Measurements from ENCODE around the gene CBLC.
"Not testable (repeated sequence)": the region's sequence is repeated elsewhere in the genome, so short reads cannot be mapped to it uniquely, and the experiment has no call there.

CBLC gene

DNA sequence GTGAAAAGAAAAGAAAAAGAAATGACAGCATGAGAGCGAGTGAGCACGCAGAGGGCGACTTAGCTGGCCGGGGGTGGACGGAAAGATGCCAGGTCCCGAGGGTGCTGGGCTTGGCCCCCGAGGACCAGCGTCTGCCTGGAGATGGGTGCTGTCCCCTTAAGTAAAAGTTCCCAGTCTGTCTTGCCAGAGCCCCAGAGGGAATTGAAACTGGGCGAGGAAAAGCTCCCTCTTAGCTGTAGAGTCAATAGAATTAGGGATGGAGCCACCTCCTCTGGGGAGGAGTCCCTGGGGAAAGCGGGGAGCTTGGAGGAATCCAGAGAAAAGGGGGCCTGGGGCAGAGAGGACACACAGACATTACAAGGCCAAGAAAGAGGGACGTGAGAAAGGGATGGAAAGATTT lies 44.5 kb downstream of the CBLC start:
- no peak for DNase-seq

DNA sequence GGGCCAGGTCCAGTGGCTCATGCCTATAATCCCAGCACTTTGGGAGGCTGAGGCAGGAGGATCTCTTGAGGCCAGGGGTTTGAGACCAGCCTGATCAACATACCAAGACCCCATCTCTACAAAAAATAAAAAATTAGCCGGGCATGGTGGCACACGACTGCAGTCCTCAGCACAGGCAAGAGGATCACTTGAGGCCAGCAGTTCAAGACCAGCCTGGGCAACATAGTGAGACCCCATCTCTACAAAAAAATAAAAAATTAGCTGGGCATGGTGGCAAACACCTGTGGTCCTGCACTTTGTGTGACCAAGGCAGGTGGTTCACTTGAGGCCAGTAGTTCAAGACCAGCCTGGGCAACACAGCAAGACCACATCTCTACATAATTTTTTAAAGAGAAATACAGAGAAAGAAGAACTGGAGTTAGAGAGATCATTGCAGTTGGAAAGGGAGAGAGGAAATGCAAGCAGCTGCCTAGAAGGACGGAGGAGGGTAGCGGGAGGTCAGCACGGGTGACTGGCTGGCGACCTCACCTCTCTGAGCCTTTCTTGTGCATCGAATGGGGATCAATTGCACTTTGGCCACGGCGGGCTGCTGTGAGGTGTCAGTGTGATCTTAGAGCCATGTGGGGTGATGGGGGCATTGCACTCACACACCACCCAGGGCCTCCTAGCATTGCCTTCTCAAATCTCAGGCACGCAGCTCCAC lies 45.1 kb downstream of the CBLC start:
- no peak for DNase-seq

DNA sequence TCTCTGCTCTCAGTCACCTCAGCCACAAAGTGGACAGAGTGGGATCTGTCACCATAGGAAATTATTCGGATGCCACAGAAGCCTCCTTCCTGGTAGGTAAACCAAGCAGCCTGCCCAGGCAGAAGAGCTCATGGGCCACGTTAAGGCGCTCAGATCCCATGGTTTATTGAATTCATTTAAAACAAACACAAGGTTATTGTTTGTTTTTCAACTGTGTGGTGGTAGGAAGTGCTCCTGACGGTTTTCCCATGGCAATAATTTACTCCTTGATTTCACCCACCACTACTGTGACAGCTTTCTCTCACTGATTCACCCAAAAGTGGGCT lies 45.6 kb downstream of the CBLC start:
- no peak for DNase-seq

DNA sequence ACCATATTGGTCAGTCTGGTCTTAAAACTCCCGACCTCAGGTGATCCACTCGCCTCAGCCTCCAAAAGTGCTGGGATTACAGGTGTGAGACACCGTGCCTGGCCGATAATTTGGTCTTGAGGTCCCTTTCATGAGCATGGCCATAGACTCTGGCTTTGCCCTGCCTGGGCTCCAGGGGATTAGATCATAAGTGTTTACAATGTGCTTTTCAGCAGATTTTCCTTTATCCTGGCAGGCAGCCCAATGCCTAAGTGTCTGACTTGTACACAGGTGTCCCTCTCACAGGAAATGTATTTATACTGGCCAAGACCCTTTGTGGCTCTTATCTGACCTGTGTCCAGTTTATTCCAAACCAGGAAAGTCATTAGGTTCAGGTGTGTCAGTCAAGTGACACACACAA lies 47.1 kb downstream of the CBLC start:
- no peak for DNase-seq

DNA sequence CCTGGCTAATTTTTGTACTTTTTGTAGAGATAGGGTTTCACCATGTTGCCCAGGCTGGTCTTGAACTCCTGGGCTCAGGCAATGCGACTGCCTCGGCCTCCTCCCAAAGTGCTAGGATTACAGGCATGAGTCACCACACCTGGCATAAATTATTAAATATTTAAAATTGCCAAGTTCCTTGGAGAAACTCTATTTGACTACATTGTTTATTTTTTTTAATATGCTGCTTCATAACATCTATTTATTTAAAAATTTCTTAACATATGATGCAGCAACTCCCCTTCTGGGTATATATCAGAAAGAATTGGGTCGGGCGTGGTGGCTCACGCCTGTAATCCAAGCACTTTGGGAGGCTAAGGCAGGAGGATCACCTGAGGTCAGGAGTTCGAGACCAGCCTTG lies 55.2 kb downstream of the CBLC start:
- not testable (repeated sequence) for DNase-seq

DNA sequence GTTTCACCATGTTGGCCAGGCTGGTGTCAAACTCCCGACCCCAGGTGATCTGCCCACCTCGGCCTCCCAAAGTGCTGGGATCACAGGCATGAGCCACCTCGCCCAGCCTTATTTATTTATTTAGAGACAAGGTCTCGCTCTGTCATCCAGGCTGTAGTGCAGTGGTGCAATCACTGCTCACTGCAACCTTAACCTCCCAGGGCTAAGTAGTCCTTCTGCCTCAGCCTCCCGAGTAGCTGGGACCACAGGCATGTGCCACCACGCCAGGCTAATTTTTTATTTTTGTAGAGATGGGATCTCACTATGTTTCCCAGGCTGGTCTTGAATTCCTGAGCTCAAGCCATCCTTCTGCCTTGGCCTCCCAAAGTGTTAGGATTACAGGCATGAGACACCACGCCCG lies 56.7 kb downstream of the CBLC start:
- not testable (repeated sequence) for DNase-seq

DNA sequence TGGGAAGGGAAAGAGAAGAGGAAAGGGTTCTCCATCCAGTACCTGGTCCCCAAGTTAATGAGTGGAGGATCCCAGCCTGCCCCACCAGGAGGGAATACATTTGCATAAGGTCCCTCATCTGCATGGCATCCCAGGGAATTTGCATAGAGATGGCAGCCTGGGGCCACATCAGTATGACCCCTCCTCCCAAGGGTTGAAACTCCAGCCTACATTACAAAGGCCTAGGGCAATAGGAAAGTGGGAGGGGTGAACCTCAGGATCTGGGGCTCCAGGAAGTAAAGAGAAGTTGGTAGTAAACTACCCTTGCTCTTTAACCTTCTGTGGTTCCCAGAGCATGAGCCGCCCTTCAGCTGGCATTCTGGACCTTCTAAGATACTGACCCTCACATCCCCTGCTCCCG lies 61.6 kb downstream of the CBLC start:
- DNase-seq = no peak

DNA sequence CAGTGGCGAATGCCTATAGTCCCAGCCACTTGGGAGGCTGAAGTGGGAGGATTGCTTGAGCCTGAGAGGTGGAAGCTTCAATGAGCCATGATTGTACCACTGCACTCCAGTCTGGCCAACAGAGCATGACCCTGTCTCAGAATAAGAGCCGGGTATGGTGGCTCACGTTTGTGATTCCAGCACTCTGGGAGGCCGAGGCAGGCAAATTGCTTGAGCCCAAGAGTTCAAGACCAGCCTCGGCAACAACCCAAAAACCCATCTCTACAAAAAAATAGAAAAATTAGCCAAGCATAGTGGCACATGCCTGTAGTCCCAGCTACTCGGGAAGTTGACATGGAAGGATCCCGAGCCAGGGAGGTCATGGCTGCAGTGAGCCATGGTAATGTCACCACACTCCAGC lies 63.1 kb downstream of the CBLC start:
- DNase-seq = no peak

DNA sequence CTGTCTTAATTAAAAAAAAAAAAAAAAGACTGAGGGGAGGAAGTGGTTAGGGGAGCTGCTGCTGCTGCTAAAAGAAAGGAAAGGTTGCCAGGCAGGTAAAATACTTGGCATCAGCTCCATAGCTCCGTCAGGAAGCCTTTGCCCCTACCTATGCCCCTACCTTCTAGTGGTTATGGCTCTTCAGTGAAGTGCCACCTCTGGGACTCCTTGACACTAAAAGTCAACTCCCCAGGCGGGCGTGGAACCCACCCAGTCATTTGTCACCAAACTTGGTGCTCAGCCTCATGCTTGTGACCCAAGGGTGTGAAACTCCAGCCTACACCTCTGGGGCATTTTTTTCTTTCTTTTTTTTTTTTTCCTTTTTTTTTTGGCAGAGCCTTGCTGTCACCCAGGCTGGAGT lies 63.5 kb downstream of the CBLC start:
- no peak for DNase-seq

DNA sequence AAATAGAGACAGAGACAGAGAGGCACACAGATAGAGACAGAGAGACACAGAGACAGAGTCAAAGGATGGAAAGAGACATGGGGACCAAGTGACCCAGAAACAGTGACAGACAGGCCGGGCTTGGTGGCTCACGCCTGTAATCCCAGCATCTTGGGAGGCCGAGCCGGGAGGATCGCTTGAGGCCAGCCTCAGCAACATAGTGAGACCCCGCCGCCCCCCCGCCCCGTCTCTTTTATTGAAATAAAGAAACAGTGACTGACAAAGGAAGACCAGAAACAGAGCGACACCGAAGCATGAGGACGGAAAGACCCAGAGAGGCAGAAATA lies 67.6 kb downstream of the CBLC start:
- no peak for DNase-seq

DNA sequence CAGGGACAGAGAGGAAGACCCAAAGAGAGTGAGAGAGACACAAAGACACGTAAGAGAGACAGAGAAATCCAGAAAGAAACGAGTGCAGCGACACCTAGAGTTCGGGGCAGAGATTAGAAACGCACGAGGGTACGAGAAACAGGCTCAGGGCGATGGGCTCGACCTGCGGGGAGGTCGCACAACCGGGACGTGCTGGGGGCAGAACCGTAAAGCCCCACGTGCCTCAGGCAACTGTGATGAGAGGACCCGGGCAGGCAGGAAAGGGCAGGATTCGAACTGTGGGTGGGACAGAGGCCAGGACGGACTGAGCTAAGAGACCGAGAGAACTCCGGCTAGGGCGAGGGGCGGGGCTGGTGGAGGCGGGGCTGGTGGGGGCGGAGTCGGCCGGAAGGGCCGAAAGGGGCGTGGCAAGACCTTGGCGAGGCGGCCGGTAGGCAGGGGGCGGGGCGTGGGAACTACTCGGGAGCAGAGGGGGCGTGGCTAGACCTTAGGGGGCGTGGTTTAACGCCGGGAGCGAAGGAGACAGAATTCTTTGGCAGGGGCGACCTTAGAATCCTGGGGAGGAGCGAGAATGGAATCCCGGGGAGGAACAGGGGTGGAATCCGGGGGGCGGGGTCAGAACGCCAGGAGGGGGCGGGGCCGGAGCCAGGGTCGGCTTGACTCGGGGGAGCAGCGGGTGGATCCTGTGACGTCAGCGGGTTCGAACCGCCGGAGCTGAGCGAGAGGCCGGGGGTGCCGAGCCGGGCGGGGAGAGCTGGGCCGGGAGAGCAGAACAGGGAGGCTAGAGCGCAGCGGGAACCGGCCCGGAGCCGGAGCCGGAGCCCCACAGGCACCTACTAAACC lies 68.1 kb downstream of the CBLC start, which contains the start of gene NECTIN2:
NECTIN2 (plus strand) TSS at position 686 of the 843 bp plus-strand sequence. CDS start 229 bp downstream, outside the sequence.
- peak; percentile 66 for DNase-seq

DNA sequence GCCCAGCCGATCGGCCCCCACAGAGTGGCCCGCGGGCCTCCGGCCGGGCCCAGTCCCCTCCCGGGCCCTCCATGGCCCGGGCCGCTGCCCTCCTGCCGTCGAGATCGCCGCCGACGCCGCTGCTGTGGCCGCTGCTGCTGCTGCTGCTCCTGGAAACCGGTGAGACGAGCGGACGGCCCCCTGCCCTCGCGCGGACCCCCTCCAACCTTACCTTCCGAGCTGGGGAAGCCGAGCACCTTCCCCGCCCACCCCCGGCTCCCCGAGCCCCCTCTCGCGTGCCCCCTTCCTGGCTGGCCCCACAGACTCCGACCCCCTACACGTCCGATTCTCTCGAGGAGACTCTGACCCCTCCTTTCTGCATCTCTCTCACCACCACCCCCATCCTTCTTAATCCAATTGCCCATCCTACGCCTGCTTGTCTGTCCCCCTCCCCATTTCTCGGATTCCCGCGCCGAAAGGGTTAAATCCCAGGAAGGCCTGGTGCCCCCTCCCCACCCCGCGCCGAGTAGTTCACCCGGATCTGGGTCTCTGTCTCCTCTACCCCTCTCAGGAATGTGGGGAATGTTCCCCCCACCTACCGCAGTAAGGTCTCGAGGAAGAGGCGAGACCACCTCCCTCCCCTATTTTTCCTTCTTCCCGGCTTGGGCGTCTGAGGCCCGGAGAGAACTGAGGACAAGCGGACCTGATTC lies 68.9 kb downstream of the CBLC start:
- DNase-seq = no peak

DNA sequence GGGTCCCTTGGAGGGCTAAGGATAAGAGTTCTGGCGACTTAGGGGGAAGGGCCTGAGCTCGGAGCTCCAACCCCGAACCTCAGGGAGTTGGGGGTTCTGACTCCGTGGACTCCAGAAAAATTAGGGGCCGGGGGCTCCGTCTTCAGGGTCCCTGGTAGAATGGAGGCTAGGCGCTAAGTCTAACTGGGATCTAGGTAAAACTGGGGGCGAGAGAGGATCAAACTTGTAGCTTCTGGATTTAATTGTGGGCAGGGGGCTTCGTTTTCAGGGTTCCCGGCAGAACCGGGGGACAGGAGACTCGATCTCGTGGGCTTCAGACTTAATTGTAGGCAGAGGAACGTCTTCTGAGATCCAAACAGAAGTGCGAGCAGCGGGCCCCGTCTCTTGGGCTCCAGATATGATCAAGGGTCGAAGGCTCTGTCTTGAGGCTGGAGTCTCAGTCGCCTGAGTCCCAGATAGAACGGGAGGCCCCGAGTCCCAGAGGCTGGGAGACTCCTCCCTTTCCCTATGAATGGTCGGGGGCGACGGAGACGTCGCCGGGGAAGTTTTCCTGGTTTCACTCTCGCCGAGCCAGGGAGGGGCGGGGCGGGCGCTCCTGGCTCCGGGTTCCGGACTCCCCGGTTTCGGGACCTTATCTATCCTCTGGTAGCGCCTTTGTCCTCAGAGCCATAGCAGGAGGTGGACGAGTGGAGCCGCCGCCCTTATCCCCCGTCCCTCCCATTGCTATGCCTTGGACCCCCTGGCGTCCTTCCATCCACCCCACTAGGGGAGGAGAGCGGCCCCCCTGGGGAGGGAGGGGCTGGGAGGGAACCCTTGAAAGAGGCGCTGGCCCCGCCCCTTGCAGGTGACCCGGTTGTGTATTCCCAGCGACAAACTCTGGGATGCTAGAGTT lies 69.7 kb downstream of the CBLC start:
- no peak for DNase-seq

DNA sequence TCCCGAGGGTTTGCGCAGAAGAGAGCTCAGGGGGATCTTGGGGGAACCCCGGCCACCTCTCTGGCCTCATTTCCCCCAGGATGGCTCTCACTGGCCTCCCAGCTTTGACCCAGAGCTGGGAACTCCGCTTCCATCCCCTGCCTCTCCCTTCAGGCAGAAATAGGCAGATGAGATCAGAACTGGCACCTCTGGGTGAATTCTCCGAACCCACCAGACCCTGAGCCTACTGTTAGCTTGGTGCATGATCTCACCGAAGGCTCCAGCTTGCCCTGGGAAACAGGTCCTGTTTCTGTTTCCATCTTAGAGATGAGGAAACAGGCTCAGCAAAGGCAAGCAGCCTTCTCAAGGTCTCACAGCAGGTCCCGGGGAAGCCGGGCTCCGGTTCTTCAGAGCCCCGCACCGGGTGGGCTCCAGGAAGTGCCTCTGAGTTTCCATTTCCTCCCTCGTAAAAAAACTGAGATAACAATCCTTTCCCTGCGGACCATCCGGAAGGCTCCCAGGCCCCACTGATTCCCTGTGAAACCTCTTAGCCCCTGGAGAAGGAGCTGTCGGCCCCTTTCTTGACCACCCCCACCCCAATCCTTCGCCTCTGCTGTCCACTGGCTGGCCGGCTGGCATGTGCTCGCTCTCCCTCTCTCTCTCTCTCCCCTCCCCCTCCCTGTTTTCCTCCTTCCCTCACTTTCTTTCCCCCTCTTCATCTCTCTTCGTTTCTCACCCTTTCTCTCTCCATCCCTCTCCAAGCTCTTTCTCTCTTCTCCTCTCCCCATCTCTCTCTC lies 70.5 kb downstream of the CBLC start:
- no peak for DNase-seq

DNA sequence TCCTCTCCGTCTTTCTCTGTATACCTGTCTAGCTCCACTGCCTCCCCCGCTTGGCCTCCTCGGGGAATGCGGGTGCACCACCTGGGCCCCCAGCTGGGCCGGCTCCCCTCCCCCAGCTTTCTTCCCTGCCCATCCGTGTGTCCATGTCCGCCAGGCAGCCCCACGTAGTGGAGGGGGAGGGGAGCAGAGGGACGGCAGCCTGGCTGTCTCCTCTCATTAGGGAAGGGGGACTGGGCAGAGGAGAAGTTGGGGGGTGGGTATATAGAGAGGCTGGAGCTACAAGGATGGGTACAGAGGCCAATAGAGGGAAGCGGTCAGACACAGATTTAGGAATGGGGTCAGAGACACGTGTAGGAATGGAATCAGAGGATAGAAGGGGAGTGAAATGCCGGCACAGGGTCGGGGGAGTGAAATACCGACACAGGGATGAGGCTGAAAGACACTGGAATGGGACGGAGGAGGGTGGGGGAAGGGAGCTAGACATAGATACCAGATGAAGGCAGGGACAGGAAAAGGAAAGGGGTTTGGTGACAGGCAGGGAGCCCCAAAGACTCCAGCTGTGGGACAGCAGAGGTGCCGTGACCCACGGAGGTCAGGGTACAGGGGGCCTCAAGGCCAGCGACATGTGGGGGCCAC lies 71.2 kb downstream of the CBLC start:
- DNase-seq = no peak

All from NCI-H1417 treated with DMSO at 0.1 percent for 48 hours (cell line).